HG03135 (cell line): Measurements from ENCODE around the gene GCNT2.
"Not testable (repeated sequence)": the region's sequence is repeated elsewhere in the genome, so short reads cannot be mapped to it uniquely, and the experiment has no call there.

Source experiments
- ATAC-seq: cut with Tn5 transposase; IDR thresholded peaks from one replicate; pipeline ENCODE4 v1.9.1; 2021; ENCODE audit warnings: mild to moderate bottlenecking, moderate library complexity; ENCODE audit not compliant: unreplicated experiment

The GCNT2 gene

GRCh38 chr6:10543488-10543887 is 22.3 kb downstream of the GCNT2 start:
- ATAC-seq = no peak

- ATAC-seq = no peak
Observed at GRCh38 chr6:10545482-10545881, 24.3 kb downstream of the GCNT2 start.

- ATAC-seq = no peak
Observed at GRCh38 chr6:10547809-10548208, 26.7 kb downstream of the GCNT2 start.

DNA sequence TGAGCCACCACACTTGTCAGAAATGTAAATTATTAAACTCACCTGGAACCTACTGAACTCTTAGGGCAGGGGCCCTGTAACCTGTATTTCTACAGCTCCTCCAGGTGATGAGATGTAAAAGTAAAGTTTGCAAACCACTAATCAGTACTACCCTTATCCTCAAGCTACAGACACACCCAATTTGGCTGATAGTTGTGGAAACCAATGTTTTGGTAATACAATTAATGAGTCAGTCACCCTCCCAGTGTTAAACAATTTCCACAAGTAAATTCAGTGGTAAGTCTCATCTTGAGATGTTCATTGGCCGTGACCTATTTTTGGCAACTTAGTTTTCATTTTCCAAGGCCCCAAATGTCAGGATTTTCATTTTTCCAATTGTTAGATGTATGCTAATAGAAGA is 29.6 kb downstream of the GCNT2 start:
- no peak for ATAC-seq

DNA sequence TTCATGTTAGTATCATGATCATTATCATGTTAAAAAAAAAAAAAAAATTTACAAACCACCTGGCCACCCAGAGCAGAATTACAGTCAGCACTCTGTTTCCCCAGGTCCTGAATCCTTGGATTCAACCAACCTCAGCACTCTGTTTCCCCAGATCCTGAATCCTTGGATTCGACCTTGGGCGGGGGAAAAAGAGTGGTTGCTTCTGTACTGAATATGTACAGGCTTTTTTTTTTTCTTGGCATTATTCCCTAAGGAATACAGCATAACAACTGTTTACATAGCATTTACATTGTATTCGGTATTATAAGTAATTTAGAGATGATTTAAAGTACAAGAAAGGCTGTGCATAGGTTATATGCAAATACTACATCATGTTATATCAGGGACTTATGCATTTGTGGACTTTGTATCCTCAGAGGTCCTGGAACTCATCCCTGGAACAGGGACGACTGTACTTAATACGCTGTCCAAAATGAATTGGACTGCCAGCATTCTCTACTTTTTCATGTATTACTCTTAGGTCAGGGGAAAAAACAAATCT is 31.2 kb downstream of the GCNT2 start:
- ATAC-seq = no peak

GRCh38 chr6:10553871-10554270 is 32.7 kb downstream of the GCNT2 start:
- ATAC-seq = no peak

DNA sequence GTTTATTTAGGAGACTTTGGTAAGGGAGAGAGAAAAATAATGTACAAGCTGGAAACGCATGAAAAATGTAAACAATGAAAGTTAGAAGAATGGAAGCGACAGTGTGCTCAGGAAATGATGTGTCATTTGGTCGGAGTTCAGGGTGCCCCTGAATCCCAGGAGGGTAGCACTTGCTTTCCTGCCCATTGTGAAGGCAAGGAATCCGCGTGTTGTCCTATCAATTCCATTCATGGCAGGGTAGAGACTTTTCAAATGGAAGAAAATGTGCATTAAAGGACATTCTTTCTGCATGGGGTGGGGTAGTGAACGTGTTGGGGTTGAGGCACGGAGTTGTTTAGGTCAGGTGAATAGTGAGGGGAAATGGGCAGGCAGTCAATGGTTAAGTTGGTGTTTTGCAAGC is 33.7 kb downstream of the GCNT2 start:
- no peak for ATAC-seq

DNA sequence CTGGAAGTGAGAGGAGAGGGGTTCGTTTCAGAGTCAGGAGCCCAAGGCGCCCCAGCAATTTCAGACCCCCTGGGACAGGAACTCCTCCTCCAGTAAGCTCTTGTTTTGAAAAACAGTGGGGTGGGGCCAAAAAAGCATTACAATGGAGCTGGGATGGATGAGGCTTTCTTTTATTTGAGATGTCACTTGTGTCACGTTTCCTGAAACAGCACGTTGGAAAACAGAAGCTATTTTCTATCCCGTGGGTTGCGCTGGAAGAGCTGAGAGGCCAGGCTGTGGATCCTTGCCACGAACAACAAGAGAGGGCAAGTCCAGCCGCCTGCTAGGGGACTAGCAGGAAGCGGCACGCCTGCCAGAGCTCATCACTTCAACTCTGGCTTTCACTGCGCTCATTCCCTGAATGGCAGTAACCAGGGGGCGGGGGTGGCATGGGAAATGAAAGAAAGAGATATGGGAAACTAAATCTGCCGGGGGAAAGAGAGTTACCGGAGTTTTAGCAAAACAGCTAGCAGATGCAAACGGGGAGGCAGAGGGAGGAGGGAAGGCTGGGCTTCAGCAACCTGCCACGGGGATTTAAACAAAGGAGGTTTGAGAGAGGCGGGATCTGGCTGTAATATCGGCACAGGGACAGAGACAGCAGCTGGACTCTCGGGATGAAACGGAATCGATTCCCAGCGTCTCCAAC is 34.6 kb downstream of the GCNT2 start:
- no peak for ATAC-seq

DNA sequence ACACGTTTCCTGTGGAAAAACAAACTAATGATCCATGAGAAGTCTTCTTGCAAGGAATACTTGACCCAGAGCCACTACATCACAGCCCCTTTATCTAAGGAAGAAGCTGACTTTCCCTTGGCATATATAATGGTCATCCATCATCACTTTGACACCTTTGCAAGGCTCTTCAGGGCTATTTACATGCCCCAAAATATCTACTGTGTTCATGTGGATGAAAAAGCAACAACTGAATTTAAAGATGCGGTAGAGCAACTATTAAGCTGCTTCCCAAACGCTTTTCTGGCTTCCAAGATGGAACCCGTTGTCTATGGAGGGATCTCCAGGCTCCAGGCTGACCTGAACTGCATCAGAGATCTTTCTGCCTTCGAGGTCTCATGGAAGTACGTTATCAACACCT is 35.4 kb downstream of the GCNT2 start:
- ATAC-seq = no peak

- no peak for ATAC-seq
Observed at GRCh38 chr6:10556992-10557391, 35.8 kb downstream of the GCNT2 start.

GRCh38 chr6:10557913-10558312 is 36.8 kb downstream of the GCNT2 start:
- no peak for ATAC-seq

GRCh38 chr6:10558565-10558964 is 37.4 kb downstream of the GCNT2 start:
- no peak for ATAC-seq

GRCh38 chr6:10559522-10560152 is 38.5 kb downstream of the GCNT2 start:
- no peak for ATAC-seq

DNA sequence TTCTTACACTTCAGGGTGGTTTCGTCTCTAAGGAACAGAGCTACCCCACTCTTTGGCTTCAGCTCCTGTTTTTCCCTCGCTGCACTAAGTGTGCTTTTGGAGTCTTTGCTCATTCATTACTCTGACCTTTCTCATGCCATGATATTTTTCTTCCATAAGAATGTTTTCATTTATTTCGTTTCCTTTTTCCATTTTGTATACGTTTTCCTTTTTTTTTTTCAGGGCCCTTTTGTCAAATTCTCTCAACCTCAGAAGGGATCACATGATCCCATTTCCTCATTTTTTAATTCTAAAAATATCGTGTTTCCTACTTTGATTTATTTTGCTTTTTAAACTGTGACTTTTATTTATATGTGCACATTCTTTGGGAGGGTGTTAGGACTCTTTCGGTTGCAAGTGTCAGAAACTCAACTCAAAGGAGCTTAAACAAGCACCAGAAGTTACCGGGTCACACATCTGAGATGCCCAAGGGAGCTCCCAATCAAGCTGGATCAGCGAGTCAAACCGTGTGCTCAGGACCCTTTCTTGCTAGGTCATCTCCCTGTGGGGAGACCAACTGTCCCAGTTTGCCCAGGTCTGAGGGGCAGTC is 40.6 kb downstream of the GCNT2 start:
- ATAC-seq = no peak

- no peak for ATAC-seq
Observed at GRCh38 chr6:10564975-10565673, 44.0 kb downstream of the GCNT2 start.

DNA sequence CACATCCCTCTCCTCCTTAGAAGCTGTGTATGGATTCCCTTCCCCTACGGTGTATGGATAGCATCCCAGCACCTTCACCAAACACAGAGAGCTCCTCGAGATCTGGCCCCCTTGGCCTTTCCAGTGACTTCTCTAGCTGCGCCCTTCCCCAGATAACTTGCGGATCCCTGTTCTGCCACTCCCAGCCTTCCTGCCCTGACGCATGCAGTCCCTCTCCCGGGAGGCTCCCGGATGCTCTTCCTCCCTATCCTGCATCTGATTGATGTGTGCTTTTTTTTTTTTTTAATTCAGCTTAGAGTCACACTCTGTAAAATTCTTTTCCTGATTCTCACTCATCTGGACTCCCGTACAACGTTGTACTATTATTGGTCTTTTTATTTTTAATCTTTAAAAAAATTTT is 44.8 kb downstream of the GCNT2 start:
- no peak for ATAC-seq

GRCh38 chr6:10567256-10568026 is 46.3 kb downstream of the GCNT2 start:
- ATAC-seq = no peak

DNA sequence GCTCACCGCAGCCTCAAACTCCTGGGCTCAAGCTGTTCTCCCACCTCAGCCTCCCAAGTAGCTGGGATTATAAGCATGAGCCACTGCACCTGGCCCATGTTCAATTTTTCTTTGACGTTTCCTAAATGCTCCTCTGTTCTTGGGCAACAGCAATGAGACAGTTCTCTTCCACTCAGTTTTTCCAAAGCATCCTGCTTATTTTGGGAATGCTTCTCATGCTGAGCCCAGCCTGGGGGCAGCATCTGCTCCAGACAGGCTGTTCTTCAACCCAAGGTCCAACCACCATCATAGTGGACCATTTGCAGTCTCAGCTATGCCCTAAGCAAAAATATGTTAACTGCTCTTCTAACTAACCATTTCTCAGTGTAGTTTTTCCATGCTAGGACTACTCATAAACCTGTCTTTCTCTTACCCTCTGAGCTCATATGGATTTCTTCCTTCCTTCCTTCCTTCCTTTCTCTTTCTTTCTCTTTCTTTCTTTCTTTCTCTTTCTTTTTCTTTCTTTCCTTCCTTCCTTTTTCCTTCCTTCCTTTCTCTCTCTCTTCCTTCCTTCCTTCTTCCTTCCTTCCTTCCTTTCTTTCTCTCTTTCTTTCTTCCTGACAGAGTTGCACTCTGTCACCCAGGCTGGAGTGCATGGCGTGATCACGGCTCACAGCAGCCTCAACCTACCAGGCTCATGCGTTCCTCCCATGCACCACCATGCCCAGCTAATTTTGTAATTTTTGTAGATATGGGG is 48.4 kb downstream of the GCNT2 start:
- no peak for ATAC-seq

- ATAC-seq = not testable (repeated sequence)
Observed at GRCh38 chr6:10575519-10575918, 54.4 kb downstream of the GCNT2 start.

GRCh38 chr6:10576226-10576625 is 55.1 kb downstream of the GCNT2 start:
- no peak for ATAC-seq
